NCI-H146 treated with DMSO at 0.1 percent for 48 hours (cell line): ENCODE results near the gene C2orf76.
"Not testable (repeated sequence)": the region's sequence is repeated elsewhere in the genome, so short reads cannot be mapped to it uniquely, and the experiment has no call there.

Experiments
- DNase-seq: peaks from one replicate; lab custom pipeline; 2025; ENCODE audit not compliant: unreplicated experiment; lab: John Stamatoyannopoulos, UW

The C2orf76 gene

DNA sequence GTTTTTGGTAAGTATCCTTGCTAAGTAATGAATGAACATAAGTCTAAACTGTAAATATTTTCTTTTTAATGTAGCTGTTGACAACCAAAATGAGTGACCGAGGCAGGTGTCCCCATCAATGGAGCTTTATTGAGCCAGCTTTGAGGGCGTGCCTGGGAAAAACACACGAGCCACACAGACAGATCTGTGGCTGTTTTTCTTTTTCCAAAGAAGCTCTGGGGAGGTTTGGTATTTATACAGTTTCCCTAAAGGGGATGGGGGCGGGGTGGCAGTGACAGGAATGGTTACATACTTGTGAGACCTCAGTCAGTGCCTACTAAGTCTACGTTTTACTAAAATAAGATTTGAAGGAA lies 11.3 kb upstream of the C2orf76 start:
- no peak for DNase-seq

DNA sequence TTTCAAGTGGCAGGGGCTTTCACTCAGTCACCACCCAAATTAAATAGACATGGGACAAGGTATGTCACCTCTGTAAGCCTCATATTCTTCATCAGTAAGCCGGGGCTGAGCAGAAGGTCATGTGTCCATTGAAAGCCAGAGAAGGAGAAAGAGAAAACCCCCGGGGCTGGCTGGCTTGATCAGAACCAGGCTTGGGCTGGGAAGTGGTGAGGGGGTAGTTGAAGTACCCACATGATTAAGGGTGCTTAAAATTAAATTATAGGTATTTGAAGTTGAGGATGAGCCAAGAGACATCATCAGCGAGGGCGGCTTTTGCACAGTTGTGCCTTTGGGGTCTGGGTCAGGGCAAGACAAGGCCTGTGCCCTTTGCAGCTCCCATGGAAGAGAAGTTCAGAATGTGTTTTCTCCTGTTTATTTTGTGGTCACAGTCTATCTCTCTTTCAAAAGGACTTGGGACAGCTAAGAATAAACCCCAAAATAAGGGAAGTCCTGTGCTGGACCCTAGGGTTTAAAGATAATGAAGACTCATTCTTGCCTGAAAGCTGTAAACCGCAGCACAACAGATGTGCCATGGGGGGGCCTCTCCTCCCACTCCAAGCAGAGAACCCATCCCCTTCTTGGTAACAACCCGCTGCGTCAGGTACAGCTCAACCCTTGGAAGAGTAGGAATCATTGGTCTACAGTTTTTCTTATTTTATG lies 10.8 kb upstream of the C2orf76 start:
- DNase-seq: no peak

DNA sequence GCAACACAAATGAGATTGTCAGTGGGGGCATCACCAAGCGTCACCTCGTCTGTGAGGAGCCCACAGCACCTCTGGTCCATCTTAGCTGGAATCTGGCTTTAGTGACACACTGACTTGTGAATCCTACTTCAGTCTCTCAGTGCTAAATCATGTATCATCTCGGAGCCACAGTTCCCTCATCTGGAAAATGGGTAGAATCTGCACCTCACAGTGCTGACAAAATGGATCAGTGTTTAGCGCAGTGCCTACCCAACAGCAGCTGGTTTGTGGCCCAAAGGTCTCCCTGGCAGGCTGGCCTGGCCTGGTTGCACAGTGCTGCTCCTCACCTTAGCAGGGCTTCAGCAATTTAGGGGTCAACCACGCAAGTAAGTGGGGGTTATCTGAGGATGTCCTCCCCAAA lies 10.2 kb upstream of the C2orf76 start:
- DNase-seq: no peak

DNA sequence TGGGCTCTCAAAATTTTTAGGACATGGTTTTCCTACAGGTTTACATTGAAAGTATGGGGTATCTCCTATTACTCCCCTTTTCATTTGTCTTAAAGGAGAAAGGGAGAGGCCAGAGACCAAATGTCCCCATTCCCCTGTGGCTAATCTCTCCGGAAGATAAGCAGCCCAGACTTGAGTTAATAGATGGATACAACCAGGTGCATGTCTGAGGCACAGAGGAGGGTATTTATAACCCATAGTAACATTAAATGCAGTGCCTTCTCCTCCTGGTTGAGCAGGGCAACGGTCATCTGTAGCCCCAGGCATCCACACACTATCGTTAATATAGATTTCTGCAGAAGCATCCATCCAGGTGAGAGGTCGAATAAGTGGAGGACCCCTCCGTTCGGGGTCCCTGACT lies 9.8 kb upstream of the C2orf76 start:
- not testable (repeated sequence) for DNase-seq

DNA sequence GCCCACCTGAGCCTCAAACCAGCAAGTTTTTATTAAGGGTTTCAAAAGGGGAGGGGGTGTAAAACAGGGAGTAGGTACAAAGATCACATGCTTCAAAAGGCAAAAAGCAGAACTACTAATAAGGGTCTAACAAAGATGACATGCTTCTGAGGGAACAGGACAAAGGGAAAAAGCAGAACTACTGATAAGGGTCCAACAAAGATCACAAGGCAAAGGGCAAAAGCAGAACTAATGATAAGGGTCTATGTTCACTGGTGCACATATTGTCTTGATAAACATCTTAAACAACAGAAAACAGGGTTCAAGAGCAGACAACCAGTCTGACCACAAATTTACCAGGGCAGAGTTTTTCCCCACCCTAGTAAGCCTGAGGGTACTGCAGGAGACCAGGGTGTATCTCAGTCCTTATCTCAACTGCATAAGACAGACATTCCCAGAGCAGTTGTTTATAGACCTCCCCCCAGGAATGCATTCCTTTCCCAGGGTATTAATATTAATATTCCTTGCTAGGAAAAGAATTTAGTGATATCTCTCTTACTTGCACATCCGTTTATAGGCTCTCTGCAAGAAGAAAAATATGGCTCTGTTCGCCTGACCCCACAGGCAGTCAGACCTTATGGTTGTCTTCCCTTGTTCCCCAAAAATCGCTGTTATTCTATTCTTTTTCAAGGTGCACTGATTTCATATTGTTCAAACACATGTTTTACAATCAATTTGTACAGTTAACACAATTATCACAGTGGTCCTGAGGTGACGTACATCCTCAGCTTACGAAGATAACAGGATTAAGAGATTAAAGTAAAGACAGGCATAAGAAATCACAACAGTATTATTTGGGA lies 7.5 kb upstream of the C2orf76 start:
- not testable (repeated sequence) for DNase-seq

DNA sequence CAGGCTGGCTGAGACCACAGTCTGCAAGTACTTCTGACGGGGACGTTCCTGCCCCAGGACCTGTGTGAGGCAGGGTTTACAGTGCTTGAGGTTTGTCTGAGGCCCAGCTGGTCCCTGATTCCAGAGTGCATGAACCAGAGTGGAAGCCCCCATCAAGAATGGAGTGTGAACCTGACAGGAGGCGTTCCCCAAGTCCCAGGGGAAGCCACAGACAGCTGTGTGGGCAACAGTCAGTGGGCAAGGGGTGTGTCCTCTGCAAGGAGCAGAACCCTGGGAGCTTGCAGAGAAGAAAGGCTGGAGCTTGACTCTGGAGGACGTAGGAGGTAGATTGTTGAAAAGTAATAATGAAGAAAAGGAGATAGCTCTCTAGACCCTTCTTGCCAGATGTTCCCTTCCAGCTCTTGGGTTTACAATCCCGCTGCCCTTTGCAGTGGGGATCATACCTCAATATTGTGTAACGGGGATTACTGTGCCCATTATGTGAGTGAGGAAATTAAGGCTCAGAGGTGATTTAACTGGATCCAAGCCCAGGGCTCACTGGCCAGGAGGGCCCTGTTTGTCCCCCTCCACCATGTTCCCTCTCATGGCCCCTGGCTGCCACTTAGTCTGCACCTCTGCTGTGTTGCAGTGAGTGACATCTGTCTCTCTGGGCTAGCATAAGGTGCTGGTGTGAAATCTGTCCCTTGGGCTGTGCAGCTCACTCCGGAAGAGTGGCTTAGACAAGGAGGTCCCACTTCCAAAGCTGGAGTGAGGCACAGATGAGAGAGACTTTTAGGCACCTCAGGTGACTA lies 6.3 kb upstream of the C2orf76 start:
- no peak for DNase-seq

DNA sequence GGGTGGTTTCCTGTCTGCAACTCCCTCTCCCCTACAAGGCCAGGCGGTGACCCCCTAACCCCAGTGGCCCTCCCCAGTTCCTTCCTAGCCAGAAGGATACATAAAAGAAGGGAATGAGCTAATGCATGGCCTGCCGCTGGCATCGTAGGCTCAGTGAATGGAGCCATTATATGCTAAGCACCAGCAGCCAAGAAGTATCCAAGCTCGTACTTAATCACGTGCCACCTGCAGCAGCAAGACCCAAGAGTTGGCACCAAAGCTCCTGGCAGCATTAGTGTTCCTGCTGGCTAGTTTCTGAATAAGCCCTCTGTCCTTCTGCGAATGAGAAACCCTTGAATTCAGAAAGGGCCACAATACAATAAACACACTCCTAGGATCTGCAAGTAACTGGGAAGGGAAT lies 4.5 kb upstream of the C2orf76 start:
- no peak for DNase-seq

DNA sequence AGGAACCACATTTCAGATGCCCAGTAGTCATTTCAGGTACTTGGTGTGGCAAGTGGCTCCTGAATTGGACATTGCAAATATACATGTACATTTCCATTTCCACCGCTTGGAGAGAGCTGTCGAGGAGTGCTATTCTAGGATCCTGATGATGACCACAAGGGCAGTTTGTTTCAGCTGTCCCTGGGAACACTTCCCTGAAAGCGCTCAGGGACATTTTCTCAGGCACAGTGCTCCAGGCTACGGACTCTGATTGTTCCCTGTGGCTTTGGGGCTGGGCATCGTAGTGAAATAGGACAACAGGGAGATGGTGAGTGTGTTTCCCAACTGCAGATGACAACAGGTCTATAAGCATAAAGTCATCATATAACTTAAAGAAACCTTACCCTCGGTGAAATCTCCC lies 3.2 kb upstream of the C2orf76 start:
- DNase-seq: no peak

DNA sequence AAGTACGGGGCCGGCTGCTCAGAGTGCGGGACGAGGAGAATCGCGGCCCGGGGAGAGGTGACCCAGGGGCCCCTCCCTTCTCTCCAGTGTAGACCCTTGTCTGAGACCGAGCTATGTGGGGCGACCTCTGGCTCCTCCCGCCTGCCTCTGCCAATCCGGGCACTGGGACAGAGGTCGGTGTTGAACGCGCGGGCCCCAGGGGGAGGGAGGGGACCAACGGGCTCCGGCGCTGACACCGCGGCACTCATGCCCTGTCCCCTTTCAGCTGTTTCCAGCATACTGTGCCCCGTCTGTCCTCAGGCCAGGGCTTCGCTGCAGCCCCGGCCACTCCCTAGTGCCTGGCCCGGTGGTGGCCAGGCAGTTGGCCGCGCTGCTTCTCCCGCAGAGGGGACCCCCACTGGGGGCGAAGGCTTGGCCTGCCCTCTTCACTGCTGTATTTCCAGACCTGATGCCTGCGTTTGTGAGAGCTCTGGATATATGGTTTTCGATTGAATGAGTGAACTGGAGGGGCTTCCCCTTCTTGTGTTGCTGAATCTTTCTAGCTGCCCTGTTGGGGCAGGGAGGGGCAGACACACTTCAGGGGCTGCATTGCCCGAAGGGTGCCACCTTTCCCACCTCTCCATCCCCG lies 952 bp upstream of the C2orf76 start:
- DNase-seq: no peak

DNA sequence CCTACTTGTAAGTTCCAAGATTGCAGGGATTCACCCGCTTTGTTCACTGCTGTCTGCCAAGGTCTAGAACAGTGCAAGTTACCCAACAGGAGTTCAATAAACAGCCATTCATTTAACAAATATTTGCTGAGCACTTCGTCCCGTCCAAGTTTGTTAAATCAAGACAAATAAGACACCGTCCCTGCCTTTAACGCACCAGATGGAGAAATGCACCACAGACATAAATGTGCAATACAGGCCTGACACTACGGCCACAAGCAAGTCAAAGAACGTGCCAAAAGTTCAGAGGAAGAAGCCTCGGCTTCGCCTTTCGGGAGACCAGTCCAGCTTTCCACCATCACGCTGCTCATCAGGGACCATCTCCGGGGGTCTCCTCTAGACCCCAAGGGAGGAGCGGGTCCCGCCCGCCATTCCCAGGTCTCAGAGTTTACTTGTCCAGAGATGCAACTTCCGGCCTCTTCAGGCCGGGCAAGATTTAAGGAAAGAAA lies 429 bp downstream of the C2orf76 start:
- DNase-seq: peak; percentile 29

DNA sequence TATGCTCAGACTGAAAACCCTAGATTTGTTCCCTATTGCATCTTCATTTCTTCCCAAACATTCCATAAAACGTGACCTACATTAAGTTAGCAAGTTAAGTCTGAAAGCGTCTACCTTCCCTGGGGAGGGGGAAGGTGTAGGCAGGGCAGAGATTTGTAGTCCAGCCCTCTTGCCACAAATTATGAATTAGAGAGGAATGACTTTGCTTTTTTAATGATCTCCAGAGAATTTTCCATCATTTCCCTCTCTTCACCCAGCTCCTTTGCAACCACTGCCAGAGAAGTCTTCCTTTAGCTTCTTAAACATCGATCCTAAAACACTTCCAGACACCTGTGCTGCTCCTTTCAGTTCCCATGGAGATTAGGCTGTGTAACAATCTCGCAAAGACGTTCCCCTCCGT lies 1.2 kb downstream of the C2orf76 start:
- DNase-seq: no peak

DNA sequence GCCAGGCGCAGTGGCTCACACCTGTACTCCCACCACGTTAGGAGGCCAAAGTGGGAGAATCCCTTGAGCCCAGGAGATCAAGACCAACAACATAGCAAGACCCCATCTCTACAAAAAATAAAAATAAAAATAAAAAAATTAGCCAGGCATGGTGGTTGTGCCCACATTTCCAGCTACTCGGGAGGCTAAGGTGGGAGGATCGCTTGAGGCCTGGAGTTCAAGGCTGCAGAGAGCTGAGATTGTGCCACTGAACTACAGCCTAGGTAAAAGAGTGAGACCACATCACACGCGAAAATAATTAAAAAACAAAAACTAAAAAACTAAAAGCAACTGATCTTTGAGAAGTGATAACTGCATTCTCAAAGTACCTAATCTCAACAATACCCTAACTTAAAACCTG lies 1.8 kb downstream of the C2orf76 start:
- DNase-seq: no peak

DNA sequence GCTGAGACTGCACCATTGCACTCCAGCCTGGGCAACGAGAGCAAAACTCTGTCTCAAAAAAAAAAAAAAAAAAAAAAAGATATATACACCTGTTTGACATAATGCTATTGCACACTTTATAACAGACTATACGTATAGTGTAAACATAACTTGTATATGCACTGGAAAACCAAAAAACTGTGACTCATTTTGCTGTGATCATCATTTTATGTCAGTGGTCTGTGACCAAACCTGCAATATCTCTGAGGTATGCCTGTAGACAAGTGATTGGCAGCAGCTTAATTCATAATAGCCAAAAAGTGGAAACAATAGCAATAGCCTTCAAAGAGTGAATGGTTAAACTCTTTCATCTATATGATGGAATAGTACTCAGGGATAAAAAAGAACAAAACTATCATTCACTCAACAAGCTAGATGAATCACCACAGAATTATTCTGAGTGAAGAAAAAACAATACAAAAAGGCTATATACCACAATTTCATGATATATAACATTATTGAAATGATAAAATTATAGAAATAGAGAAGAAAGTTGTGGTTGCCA lies 6.1 kb downstream of the C2orf76 start:
- DNase-seq: no peak

DNA sequence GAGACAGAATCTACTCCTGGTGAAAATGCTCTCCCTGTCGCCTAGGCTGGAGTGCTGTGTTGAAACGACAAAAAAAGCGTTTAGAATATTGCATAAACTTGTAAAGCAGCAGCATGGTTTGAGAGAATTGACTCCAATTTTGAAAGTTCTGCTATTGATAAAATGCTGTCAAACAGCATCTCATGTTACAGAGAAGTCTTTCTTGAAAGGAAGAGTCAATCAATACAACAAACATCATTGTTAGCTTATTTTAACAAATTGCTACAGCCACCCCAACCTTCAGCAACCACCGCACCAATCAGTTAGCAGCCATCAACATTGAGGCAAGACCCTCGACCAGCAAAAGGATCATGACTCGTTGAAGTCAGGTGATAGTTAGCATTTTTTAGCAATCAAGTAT lies 6.9 kb downstream of the C2orf76 start:
- peak; percentile 12 for DNase-seq

DNA sequence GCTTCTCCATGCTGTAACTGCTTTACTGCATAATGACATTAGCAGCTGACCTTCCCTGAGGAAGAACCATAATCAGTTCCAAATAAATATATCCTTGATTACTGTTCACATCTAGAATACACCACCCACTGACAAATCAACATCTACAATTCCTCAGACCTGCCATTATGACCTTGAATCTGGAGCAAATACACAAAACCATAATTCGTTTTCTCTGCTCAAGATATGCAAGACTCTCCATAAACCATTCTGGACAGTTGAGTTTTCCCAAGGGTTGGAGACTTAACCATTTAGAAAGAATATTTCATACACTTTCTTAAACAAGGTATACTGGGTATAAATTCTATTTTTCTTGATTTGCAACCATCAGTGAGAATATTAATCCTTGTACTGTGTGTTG lies 11.8 kb downstream of the C2orf76 start:
- no peak for DNase-seq

DNA sequence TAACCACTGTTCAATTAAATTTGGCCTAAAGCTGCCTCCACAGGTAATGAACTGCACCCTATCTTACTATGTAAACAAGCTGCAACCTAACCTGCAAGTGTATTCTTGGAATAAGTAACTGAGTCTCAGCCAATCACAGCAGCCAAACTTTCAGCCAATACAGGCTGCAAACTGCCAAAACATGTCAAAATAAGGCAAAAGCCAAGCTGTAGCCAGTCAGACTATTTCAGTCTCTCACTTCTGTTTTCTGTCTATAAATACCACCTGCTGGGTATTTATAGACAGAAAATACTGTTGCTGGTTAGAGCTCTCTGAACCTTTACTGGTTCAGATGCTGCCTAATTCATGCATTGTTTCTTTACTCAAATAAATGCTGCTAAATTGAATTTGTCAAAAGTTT lies 14.3 kb downstream of the C2orf76 start:
- no peak for DNase-seq

DNA sequence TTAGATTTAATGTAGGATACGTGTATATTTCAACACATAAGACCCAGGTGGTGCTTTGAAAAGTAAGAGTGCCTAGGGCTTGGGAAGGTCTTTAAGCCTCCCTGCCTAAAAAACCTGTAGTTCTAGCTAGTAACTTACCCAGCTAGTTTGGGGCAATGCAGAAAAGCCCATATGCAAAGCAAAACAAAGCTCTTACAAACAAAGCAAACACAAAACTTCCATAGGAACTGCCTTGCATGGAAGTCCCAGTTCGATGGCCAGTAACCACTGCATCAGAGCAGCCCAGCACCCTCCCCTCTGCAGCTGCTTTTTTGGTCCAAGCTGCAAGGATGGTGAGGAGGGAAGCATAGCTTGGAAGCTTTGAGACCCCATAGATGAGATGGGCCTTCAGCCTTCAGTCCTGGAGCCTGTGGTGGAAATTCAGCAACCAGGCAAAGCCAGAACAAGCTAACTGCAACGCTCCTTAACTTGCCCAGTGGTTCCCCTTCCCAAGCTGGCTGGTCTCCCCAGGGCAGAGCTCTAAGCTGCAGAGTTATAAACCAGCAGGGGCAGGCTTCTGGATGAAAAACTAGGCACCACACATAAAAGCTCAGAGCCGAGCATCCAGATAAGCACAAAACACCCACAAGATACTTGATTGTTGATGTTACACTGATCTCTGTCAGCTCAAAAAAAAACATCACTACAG lies 16.2 kb downstream of the C2orf76 start:
- DNase-seq: no peak

DNA sequence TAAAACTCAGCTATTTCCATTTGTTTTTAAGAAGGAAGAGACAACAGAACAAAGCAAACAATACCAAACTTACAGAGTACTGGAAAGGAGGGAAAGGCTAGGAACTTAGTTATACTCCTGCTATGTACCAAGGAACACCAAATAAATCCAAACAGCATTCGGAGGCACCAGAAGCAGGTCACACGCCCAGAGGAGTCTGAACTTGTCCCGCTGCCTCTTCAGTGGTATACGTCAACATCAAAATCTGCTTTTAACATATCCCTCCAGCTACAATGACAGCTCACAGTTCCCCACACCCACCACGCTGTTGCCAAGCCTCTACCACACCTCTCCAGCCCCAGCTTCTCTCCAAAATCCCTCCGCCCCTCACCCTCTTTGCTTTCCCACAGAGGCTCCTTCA lies 17.3 kb downstream of the C2orf76 start:
- no peak for DNase-seq

DNA sequence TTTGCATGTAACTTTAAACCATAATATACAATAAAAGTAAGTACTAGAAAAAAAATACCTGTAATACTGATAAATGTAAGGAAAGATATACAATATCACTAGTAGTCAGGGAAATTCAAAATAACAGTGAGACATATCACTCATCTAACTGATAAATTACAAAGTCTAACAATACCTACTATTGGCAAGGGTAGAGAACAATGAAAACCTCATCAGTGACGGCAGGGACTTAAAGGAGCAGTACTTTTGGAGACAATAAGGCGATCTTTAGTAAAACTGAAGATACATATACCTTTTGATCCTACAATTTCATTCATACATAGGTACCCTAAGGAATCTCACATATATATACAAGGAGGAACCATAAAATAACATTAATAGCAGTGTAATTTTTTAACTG lies 24.9 kb downstream of the C2orf76 start:
- no peak for DNase-seq

DNA sequence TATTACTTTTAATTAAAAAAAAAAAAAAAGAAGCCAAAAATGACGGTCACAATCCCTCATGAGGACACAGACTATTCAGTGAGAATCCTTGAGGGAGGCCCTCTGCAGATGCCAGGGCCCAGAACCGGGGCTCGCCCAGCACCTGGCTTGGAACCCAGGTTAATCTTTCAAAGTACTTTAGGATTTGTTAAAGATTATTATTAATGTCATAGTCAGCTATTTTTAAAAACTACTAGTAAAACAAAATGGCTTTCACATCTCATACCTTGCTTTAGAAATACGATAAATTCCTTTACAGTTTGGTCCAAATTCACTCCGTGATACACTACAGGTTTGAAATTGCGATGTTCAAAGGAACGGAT lies 27.1 kb downstream of the C2orf76 start:
- no peak for DNase-seq
